HEK293T (cell line): ENCODE data around the gene PLA2G15.

Experiments
- CTCF ChIA-PET: fragments of 350-600 bp; formaldehyde crosslinking; extraction: SDS; loops from one replicate; lab custom pipeline; 2021; ENCODE audit warnings: antibody characterized with exemption, inconsistent platforms; lab: Yijun Ruan, JAX
- POLR2A ChIA-PET: fragments of 350-600 bp; formaldehyde crosslinking; extraction: SDS; loops from one replicate; lab custom pipeline; 2020; ENCODE audit warnings: antibody characterized with exemption, inconsistent platforms; lab: Yijun Ruan, JAX
- DNase-seq: peaks from one replicate; pipeline ENCODE4 v3.0.0; 2012; ENCODE audit warnings: mixed read lengths; ENCODE audit errors: extremely low spot score
- ARNT ChIP-seq: fragments of 450-650 bp; IDR thresholded peaks from 2 replicates; pipeline ENCODE4 v1.6.1; 2017; ENCODE audit warnings: mild to moderate bottlenecking
- BHLHE40 ChIP-seq: fragments of 450-650 bp; IDR thresholded peaks from 2 replicates; pipeline ENCODE4 v1.6.1; 2016; ENCODE audit warnings: mild to moderate bottlenecking, moderate library complexity, borderline replicate concordance
- CTBP1 ChIP-seq: fragments of 450-650 bp; IDR thresholded peaks from 2 replicates; pipeline ENCODE4 v1.6.1; 2016; ENCODE audit warnings: borderline replicate concordance
- ELF4 ChIP-seq: fragments of 450-650 bp; IDR thresholded peaks from 2 replicates; pipeline ENCODE4 v1.6.1; 2017; ENCODE audit warnings: antibody characterized with exemption
- FOXA1 ChIP-seq: fragments of 450-650 bp; IDR thresholded peaks from 2 replicates; pipeline ENCODE4 v1.6.1; 2016; ENCODE audit warnings: mild to moderate bottlenecking
- FOXK2 ChIP-seq: fragments of 450-650 bp; IDR thresholded peaks from 2 replicates; pipeline ENCODE4 v1.6.1; 2016; ENCODE audit warnings: mild to moderate bottlenecking
- FOXM1 ChIP-seq: fragments of 450-650 bp; IDR thresholded peaks from 2 replicates; pipeline ENCODE4 v1.6.1; 2017; ENCODE audit warnings: mild to moderate bottlenecking, borderline replicate concordance
- HDGF ChIP-seq: fragments of 450-650 bp; IDR thresholded peaks from 2 replicates; pipeline ENCODE4 v1.6.1; 2017; ENCODE audit warnings: antibody characterized with exemption, borderline replicate concordance
- L3MBTL2 ChIP-seq: fragments of 450-650 bp; conservative IDR thresholded peaks from 2 replicates; pipeline ENCODE4 v1.6.1; 2016; ENCODE audit warnings: mild to moderate bottlenecking
- LEF1 ChIP-seq: fragments of 450-650 bp; IDR thresholded peaks from 2 replicates; pipeline ENCODE4 v1.6.1; 2017; ENCODE audit warnings: mild to moderate bottlenecking, borderline replicate concordance
- NFRKB ChIP-seq: fragments of 450-650 bp; IDR thresholded peaks from 2 replicates; pipeline ENCODE4 v1.6.1; 2016; ENCODE audit warnings: mild to moderate bottlenecking, moderate library complexity
- SP1 ChIP-seq: fragments of 450-650 bp; IDR thresholded peaks from 2 replicates; pipeline ENCODE4 v1.6.1; 2017
- SUZ12 ChIP-seq: fragments of 450-650 bp; IDR thresholded peaks from 2 replicates; pipeline ENCODE4 v1.6.1; 2016; ENCODE audit warnings: mild to moderate bottlenecking
- TARDBP ChIP-seq: fragments of 450-650 bp; IDR thresholded peaks from 2 replicates; pipeline ENCODE4 v1.6.1; 2016
- ZNF384 ChIP-seq: fragments of 450-650 bp; IDR thresholded peaks from 2 replicates; pipeline ENCODE4 v1.6.1; 2016
- TF ChIP-seq, protein P1 (sequence below): fragments of 450-650 bp; IDR thresholded peaks from 2 replicates; pipeline ENCODE4 v1.6.1; 2016

PLA2G15 gene

DNA sequence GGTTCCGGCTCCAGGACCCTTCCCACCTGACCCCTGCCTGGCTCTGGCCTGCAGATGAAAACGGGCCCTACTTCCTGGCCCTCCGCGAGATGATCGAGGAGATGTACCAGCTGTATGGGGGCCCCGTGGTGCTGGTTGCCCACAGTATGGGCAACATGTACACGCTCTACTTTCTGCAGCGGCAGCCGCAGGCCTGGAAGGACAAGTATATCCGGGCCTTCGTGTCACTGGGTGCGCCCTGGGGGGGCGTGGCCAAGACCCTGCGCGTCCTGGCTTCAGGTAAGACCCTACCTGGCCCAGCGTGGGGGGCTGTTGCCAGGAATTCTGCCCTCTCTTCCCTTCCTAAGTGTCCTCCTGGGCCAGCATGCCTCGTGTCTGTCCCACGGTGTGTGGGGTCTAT, 10.5 kb downstream of the PLA2G15 start:
- CTCF ChIA-PET = interaction anchor here (1.1 kb wide), 1 partner anchor 72 kb away, joined by 5 read pairs; no protein-coding TSS in a partner anchor
- POLR2A ChIA-PET = interaction anchor here (1.0 kb wide), 1 partner anchor 11 kb away, joined by 3 read pairs; the partner anchor contains the start of gene PLA2G15
- DNase-seq = no peak
- no peak for TF ChIP-seq FOXK2
- TF ChIP-seq, protein P1, sequence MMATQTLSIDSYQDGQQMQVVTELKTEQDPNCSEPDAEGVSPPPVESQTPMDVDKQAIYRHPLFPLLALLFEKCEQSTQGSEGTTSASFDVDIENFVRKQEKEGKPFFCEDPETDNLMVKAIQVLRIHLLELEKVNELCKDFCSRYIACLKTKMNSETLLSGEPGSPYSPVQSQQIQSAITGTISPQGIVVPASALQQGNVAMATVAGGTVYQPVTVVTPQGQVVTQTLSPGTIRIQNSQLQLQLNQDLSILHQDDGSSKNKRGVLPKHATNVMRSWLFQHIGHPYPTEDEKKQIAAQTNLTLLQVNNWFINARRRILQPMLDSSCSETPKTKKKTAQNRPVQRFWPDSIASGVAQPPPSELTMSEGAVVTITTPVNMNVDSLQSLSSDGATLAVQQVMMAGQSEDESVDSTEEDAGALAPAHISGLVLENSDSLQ = no peak
- no peak for TF ChIP-seq L3MBTL2
- no peak for TF ChIP-seq SP1
- TF ChIP-seq HDGF = no peak
- no peak for TF ChIP-seq NFRKB
- no peak for TF ChIP-seq TARDBP
- TF ChIP-seq SUZ12 = no peak
- TF ChIP-seq FOXA1 = no peak
- no peak for TF ChIP-seq CTBP1
- no peak for TF ChIP-seq ELF4
- TF ChIP-seq FOXM1 = no peak
- no peak for TF ChIP-seq ARNT
- TF ChIP-seq BHLHE40 = no peak
- no peak for TF ChIP-seq ZNF384
- TF ChIP-seq LEF1 = no peak

DNA sequence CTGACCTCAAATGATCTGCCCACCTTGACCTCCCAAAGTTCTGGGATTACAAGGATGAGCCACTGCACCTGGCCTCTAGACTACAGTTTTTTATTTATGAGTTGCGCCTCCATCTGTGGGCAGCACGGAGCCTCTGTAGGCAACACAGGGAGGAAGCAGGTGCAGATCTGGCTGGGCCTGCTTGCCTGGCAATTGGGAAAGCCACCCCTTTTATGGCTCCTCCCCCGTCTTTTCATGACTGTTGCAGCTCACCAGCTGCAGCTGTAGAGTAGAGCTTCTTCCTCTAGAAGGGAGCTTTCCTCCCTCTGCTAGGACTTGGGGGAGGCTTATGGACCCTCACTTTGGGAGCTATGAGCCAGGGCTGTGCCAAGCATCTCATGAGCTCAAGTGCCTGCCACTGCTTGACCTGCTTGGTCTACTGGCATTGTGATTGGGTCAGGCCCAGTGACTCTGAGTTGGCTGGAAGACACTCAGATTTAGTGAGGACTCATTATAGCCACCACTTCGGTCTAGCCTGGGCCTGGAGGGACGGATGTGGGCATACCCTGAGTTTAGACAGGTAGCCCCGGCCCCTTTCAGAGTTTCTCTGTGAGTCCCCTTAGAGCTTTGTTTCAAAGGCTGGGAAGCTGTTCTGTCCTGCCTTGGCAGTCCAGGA, 12.2 kb downstream of the PLA2G15 start:
- ChIA-PET POLR2A (interaction anchor here (1.0 kb wide), 2 partner anchors 20 to 53 kb away, joined by 3 read pairs; partner anchors contain the start of genes PRMT7 and SLC7A6OS), CTCF (interaction anchor here (0.6 kb wide), 1 partner anchor 253 kb away, joined by 3 read pairs; no protein-coding TSS in a partner anchor)
- DNase-seq = no peak
- TF ChIP-seq HDGF = no peak
- no peak for TF ChIP-seq FOXM1
- no peak for TF ChIP-seq NFRKB
- TF ChIP-seq, protein P1 = no peak
- TF ChIP-seq FOXA1 = no peak
- TF ChIP-seq SP1 = no peak
- no peak for TF ChIP-seq LEF1
- no peak for TF ChIP-seq SUZ12
- no peak for TF ChIP-seq ZNF384
- TF ChIP-seq ARNT = no peak
- no peak for TF ChIP-seq BHLHE40
- TF ChIP-seq TARDBP = no peak
- no peak for TF ChIP-seq ELF4
- TF ChIP-seq CTBP1 = no peak
- TF ChIP-seq FOXK2 = no peak
- no peak for TF ChIP-seq L3MBTL2

DNA sequence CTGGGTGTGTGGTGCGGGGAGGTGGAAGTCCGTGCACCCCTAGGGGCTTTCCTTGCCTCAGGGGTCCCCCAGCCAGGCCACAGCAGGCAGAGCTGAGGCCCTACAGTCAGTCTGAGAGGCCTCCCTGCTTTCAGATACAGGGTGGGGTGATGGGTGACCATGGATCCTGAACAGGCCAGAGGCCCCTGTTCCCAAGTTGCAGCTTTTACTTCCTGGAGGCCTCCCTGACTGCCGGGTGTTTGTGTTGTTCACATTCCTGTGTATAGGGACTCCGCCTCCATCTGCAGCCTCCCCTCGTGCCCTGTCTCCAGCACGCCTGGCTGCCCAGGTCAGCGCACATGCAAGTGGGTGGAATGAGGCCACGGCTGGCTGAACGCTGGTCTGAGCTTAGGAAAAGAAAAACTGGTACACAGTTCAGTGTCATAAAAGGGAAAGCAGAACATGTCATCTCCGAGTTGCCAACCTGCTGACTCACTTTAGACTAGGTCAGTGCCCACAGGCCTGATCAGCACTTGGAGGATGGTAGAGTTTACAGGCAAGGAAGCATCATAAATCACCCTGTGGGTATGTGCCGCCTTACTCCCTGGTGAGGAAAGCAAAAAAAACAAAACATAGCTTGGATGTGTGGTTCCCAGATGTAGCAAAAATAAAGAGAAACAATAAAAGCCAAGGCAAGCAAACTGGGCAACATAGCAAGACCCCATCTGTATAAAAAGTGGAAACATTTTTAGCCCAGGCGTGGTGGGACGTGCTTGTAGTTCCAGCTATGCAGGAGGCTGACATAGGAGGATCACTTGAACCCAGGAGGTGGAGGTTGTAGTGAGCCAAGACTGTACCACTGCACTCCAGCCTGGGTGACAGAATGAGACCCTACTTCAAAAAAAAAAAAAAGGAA, 13.0 kb downstream of the PLA2G15 start:
- POLR2A ChIA-PET = interaction anchor here (1.0 kb wide), 2 partner anchors 20 to 52 kb away, joined by 3 read pairs; partner anchors contain the start of genes PRMT7 and SLC7A6OS
- CTCF ChIA-PET = interaction anchor here (0.6 to 0.7 kb wide), 2 partner anchors 46 to 254 kb away, joined by 3 read pairs; no protein-coding TSS in a partner anchor
- DNase-seq = no peak
- TF ChIP-seq L3MBTL2 (no peak), NFRKB (no peak), BHLHE40 (no peak), SUZ12 (no peak), FOXK2 (no peak), FOXM1 (no peak), CTBP1 (no peak), HDGF (no peak)
- TF ChIP-seq, protein P1 = no peak

DNA sequence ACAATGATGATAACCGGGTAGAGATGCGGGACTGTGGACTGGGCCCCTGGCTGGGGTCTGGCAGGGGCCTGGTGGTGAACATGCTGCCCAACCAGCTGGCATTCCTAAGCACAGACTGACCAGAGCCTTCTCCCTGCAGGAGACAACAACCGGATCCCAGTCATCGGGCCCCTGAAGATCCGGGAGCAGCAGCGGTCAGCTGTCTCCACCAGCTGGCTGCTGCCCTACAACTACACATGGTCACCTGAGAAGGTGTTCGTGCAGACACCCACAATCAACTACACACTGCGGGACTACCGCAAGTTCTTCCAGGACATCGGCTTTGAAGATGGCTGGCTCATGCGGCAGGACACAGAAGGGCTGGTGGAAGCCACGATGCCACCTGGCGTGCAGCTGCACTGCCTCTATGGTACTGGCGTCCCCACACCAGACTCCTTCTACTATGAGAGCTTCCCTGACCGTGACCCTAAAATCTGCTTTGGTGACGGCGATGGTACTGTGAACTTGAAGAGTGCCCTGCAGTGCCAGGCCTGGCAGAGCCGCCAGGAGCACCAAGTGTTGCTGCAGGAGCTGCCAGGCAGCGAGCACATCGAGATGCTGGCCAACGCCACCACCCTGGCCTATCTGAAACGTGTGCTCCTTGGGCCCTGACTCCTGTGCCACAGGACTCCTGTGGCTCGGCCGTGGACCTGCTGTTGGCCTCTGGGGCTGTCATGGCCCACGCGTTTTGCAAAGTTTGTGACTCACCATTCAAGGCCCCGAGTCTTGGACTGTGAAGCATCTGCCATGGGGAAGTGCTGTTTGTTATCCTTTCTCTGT, 14.0 kb downstream of the PLA2G15 start:
- DNase-seq = no peak
- TF ChIP-seq LEF1 (no peak), ZNF384 (no peak), FOXM1 (no peak), NFRKB (no peak), BHLHE40 (no peak), TARDBP (no peak), SUZ12 (no peak), SP1 (no peak)
- TF ChIP-seq, protein P1 = no peak
- ChIA-PET POLR2A (no interaction called here), CTCF (interaction anchor here (0.7 to 2.7 kb wide), 2 partner anchors 45 to 69 kb away, joined by 3 to 16 read pairs; no protein-coding TSS in a partner anchor)
